AG09309 (cell line): Measurements from ENCODE around the gene LIN7C.

Experiments
- DNase-seq: peaks from one replicate; pipeline ENCODE4 v3.0.0-alpha.2; 2010; ENCODE audit warnings: low read depth
- H3K4me3 ChIP-seq: 2 replicates; pipeline ENCODE4 v1.5.1; 2011; ENCODE audit warnings: mild to moderate bottlenecking, low read depth, low read length, moderate library complexity; ENCODE audit not compliant: control insufficient read depth
- TF ChIP-seq, protein P1 (sequence below): IDR thresholded peaks from 2 replicates; pipeline ENCODE4 v1.5.1; 2011; ENCODE audit warnings: mild to moderate bottlenecking, low read depth, low read length, inconsistent platforms; ENCODE audit not compliant: insufficient read depth, control insufficient read depth; ENCODE audit errors: missing control alignments

Gene LIN7C

DNA sequence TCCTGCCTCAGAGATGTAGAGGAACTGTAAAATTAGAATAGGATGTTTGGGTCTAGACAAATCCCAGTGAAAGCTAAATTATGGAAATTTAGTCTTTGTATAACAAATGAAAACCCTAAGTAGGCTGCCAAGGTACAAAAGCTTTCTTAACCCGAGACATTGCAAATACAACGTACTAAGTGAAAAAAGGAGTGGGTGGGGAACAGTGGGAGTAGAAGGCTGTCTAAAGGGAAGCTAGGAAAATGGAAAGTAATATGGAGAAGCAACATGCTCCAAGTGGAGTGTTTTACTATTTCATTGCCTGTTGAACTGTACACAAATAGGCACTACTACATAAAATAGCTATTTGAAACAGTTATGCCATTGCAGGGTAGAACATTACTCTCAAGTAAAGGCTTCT lies 6.8 kb upstream of the LIN7C start:
- TF ChIP-seq, protein P1, sequence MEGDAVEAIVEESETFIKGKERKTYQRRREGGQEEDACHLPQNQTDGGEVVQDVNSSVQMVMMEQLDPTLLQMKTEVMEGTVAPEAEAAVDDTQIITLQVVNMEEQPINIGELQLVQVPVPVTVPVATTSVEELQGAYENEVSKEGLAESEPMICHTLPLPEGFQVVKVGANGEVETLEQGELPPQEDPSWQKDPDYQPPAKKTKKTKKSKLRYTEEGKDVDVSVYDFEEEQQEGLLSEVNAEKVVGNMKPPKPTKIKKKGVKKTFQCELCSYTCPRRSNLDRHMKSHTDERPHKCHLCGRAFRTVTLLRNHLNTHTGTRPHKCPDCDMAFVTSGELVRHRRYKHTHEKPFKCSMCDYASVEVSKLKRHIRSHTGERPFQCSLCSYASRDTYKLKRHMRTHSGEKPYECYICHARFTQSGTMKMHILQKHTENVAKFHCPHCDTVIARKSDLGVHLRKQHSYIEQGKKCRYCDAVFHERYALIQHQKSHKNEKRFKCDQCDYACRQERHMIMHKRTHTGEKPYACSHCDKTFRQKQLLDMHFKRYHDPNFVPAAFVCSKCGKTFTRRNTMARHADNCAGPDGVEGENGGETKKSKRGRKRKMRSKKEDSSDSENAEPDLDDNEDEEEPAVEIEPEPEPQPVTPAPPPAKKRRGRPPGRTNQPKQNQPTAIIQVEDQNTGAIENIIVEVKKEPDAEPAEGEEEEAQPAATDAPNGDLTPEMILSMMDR: no peak
- no peak for DNase-seq
- no peak overlapping the region for H3K4me3 ChIP-seq

- TF ChIP-seq, protein P1: no peak
- no peak overlapping the region for H3K4me3 ChIP-seq
- DNase-seq: no peak
Measured at GRCh38 chr11:27512238-27512637, 5.7 kb upstream of the LIN7C start.

GRCh38 chr11:27509908-27510307 lies 3.3 kb upstream of the LIN7C start:
- TF ChIP-seq, protein P1: no peak
- H3K4me3 ChIP-seq: no peak overlapping the region
- no peak for DNase-seq

- H3K4me3 ChIP-seq: peak overlapping the region; percentile 90
- no peak for DNase-seq
- TF ChIP-seq, protein P1: no peak
Measured at GRCh38 chr11:27507557-27508322, 1.2 kb upstream of the LIN7C start.

- no peak for DNase-seq
- TF ChIP-seq, protein P1: no peak
- H3K4me3 ChIP-seq: peak overlapping the region; percentile 90
Measured at GRCh38 chr11:27505781-27506180, 788 bp downstream of the LIN7C start.

DNA sequence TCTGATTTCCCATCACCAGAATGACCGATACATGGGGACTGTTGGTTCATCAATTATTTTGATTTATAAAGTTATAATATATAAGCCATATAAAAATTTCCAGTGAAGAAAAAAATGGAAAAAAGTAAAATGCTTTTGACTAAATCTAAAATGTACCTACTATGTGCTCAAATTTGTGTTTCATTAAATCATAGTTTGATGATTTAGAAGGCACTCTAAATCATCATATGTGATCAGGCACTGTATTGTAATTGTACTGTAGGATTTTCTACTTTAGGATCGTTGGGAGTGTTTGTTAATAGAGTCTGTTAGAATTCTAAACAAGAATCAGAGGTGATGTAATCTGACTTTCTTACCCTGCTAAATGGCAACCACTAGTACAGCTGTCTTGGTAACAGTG lies 2.4 kb downstream of the LIN7C start:
- no peak for DNase-seq
- no peak overlapping the region for H3K4me3 ChIP-seq
- TF ChIP-seq, protein P1: no peak
